BLaER1 (cell line): Measurements from ENCODE around the gene BMP8B.
"Not testable (repeated sequence)": the region's sequence is repeated elsewhere in the genome, so short reads cannot be mapped to it uniquely, and the experiment has no call there.

Source experiments
- H3K27ac ChIP-seq: shearing (Covaris generic); formaldehyde crosslinking; 2 replicates; pipeline ENCODE4 v1.8.1; 2022
- H3K27me3 ChIP-seq: shearing (Covaris generic); formaldehyde crosslinking; 2 replicates; pipeline ENCODE4 v1.8.1; 2022
- H3K36me3 ChIP-seq: shearing (Covaris generic); formaldehyde crosslinking; 2 replicates; pipeline ENCODE4 v1.8.1; 2022
- H3K4me1 ChIP-seq: shearing (Covaris generic); formaldehyde crosslinking; 2 replicates; pipeline ENCODE4 v1.8.1; 2022
- H3K4me2 ChIP-seq: shearing (Covaris generic); formaldehyde crosslinking; 2 replicates; pipeline ENCODE4 v1.8.1; 2022
- H3K4me3 ChIP-seq: shearing (Covaris generic); formaldehyde crosslinking; 2 replicates; pipeline ENCODE4 v1.8.1; 2022
- H3K9ac ChIP-seq: shearing (Covaris generic); formaldehyde crosslinking; 2 replicates; pipeline ENCODE4 v1.8.1; 2022
- H3K9me3 ChIP-seq: shearing (Covaris generic); formaldehyde crosslinking; 2 replicates; pipeline ENCODE4 v1.8.1; 2022
- H4K20me1 ChIP-seq: shearing (Covaris generic); formaldehyde crosslinking; 2 replicates; pipeline ENCODE4 v1.8.1; 2022
- Cebpa-rat ChIP-seq: shearing (Covaris generic); IDR thresholded peaks from 2 replicates; pipeline ENCODE4 v1.8.1; 2022

The BMP8B gene

DNA sequence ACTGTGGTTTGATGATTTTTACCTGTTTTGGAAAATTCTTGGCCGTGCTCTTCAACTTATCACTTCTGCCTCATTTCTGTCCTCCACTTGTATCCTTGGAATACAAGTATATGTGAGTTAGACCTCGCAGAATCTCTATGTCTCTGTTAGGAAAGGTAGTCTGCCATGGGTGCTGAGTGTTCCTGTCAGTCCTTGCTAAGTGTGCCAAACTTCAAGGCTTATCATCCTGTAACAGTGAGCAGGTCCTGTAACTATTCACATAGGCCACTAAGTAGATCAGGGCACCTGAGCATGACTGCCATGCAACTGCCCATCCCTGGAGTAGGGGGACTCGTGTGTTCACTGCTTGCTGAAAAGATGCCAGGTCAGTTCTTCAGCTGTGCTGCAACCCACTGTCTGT is 24.2 kb upstream of the BMP8B start:
- peaks cover 4% of the 10 kb centered on the region; the same call in 1 of the 2 replicates for H3K9me3 ChIP-seq
- no peaks in the 10 kb centered on the region for H4K20me1 ChIP-seq
- no peaks in the 10 kb centered on the region for H3K36me3 ChIP-seq
- peaks cover 16% of the 10 kb centered on the region for H3K4me1 ChIP-seq
- H3K4me2 ChIP-seq, result no peak overlapping the region
- H3K27ac ChIP-seq, result no peak overlapping the region
- H3K27me3 ChIP-seq, result no peaks in the 10 kb centered on the region
- H3K9ac ChIP-seq, result no peak overlapping the region
- TF ChIP-seq Cebpa-rat, result no peak
- no peak overlapping the region for H3K4me3 ChIP-seq

DNA sequence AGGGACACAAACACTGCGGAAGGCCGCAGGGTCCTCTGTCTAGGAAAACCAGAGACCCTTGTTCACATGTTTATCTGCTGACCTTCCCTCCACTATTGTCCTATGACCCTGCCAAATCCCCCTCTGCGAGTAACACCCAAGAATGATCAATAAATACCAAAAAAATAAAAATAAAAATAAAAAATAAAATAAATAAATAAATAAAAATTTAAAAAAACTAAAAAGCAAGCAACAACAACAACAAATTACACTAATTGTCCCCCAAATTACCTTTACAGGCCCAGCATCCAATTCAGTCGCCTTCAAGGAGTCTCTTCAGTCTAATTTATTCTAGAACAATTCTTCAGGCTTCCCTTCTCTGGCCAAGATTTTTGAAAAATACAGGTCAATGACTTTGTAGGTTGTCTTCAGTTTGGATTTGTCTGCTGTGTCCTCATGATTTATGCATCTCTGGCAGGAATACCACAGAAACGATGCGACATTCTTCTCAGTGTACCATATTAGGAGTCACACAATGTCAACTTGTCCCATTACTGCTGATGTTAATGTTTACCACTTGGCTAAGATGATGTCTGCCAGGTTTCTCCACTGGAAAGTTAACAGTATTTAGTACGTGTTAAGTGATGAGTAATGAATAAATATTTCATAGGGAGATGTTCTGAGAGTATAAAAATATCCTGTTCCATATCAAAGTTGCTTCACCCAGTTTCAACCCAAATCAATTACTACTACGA is 20.3 kb upstream of the BMP8B start:
- Histone ChIP-seq H3K4me2 (no peak overlapping the region), H3K27me3 (no peaks in the 10 kb centered on the region), H3K4me1 (peaks cover 10% of the 10 kb centered on the region), H3K9me3 (peaks cover 22% of the 10 kb centered on the region), H3K36me3 (no peaks in the 10 kb centered on the region), H4K20me1 (no peaks in the 10 kb centered on the region), H3K4me3 (no peak overlapping the region), H3K9ac (no peak overlapping the region), H3K27ac (no peak overlapping the region)
- TF ChIP-seq Cebpa-rat, result no peak

- H3K4me2 ChIP-seq, result no peak overlapping the region
Observed at GRCh38 chr1:39805385-39805784, 16.7 kb upstream of the BMP8B start.

DNA sequence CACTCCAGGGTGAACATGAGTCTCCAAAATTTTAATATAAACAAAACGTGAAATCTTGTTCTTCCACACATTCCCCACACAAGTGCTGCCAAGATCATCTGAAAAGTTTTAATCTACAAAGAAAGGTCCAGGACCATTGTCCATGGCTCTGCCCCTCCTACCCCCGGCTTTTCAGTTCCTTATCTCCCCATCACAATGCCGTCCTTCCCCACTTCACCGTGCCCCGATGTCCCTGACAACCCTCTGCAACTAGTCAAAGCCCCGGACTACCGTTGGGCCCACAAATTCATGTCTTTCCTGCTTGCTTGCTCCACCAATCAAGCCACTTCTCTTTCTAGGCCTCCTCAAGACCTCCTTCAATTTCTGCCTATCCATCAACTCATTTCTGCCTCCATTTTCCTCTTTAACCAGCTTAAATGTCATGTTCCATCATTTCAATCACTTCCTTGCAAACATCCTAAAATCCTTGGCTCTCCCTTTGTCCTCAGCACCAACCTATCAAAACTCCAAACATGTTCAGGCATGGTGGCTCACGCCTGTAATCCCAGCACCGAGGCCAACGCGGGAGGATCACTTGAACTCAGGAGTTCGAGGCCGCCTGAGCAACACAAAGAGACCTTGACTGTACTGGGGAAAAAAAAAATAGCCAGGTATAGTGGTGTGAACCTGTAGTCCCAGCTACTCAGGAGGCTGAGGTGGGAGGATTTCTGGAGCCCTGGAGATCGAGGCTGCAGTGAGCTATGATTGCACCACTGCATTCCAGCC is 14.0 kb upstream of the BMP8B start:
- Histone ChIP-seq H3K27me3 (no peaks in the 10 kb centered on the region), H3K4me3 (no peak overlapping the region), H3K4me2 (no peak overlapping the region), H3K4me1 (peaks cover 20% of the 10 kb centered on the region), H3K9me3 (peaks cover 16% of the 10 kb centered on the region), H4K20me1 (no peaks in the 10 kb centered on the region), H3K36me3 (no peaks in the 10 kb centered on the region), H3K9ac (no peak overlapping the region), H3K27ac (no peak overlapping the region)
- no peak for TF ChIP-seq Cebpa-rat

More at GRCh38 chr1:39805385-39805784, 16.7 kb upstream of the BMP8B start:
- Histone ChIP-seq H3K27ac (no peak overlapping the region), H3K4me1 (peaks cover 4% of the 10 kb centered on the region; the same call in 1 of the 2 replicates), H3K9ac (no peak overlapping the region), H3K36me3 (no peaks in the 10 kb centered on the region), H4K20me1 (no peaks in the 10 kb centered on the region), H3K9me3 (peaks cover 22% of the 10 kb centered on the region), H3K27me3 (no peaks in the 10 kb centered on the region), H3K4me3 (no peak overlapping the region)
- no peak for TF ChIP-seq Cebpa-rat

GRCh38 chr1:39800471-39800835 is 11.8 kb upstream of the BMP8B start:
- Histone ChIP-seq H4K20me1 (no peaks in the 10 kb centered on the region), H3K9ac (no peak overlapping the region), H3K4me1 (peaks cover 20% of the 10 kb centered on the region), H3K4me2 (0 out of 2 replicates have a peak overlapping the region, but pooled peaks have one; percentile 58), H3K36me3 (no peaks in the 10 kb centered on the region), H3K4me3 (no peak overlapping the region), H3K27ac (no peak overlapping the region), H3K9me3 (peaks cover 2% of the 10 kb centered on the region; the same call in 1 of the 2 replicates), H3K27me3 (no peaks in the 10 kb centered on the region)
- no peak for TF ChIP-seq Cebpa-rat

GRCh38 chr1:39799770-39800470 is 11.3 kb upstream of the BMP8B start:
- TF ChIP-seq Cebpa-rat, result no peak
- Histone ChIP-seq H3K27ac (no peak overlapping the region), H3K9me3 (no peaks in the 10 kb centered on the region), H3K9ac (no peak overlapping the region), H3K4me2 (peak overlapping the region; percentile 58), H3K36me3 (no peaks in the 10 kb centered on the region), H3K27me3 (no peaks in the 10 kb centered on the region), H4K20me1 (no peaks in the 10 kb centered on the region), H3K4me1 (peaks cover 20% of the 10 kb centered on the region), H3K4me3 (peak overlapping the region; percentile 51)

DNA sequence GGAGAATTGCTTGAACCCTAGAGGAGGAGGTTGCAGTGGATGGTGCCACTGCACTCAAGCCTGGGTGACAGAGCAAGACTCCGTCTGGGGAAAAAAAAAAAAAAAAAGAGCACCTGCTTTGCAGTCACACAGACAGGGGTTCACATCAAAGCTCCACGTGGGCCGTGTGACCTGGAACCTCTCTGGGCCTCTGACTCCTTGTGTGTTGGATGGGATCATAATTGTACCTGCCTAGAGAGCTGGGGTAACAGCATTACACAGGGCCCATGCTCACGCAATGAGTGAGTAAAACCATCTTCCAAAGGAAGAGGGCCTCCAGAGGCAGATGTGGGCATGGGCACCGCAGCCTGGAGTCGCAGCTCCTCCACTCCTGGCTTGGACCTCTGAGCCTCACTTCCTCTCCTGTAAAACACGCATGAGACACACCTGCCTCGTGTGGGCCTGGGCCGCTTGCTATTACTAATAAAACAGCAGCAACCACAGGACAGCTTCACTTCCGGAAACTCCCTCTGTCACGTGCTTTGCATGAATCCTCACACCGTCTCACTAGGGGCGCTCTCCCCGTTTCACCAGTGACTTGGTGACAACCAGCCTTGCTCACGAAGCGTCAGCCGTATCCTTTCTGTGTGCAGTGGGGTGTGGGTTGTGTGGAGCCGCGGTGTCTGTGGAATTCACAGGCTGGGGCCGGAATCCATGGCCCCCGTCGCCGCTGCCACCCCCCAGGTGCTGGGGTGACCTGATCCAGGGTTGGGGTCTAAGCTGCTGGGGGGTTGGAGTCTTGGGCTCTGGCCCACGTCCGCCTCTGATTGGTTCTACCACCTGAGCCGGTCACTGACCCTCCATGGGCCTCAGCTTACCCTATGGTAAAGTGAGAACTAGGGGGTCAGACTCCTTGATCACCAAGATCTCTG is 10.4 kb upstream of the BMP8B start:
- peak overlapping the region; percentile 58 for H3K4me2 ChIP-seq
- H3K4me3 ChIP-seq, result peak overlapping the region; percentile 51
- H4K20me1 ChIP-seq, H3K36me3 ChIP-seq, H3K9ac ChIP-seq, H3K27me3 ChIP-seq, H3K9me3 ChIP-seq: not testable (repeated sequence)
- peak overlapping the region; percentile 71 for H3K27ac ChIP-seq
- H3K4me1 ChIP-seq, result peaks cover 23% of the 10 kb centered on the region

GRCh38 chr1:39795651-39796050 is 7.0 kb upstream of the BMP8B start:
- no peak overlapping the region for H3K9ac ChIP-seq
- no peaks in the 10 kb centered on the region for H3K36me3 ChIP-seq
- no peak for TF ChIP-seq Cebpa-rat
- no peak overlapping the region for H3K4me3 ChIP-seq
- H3K27me3 ChIP-seq, result no peaks in the 10 kb centered on the region
- no peak overlapping the region for H3K4me2 ChIP-seq
- H3K4me1 ChIP-seq, result peaks cover 33% of the 10 kb centered on the region
- H3K9me3 ChIP-seq, result no peaks in the 10 kb centered on the region
- H4K20me1 ChIP-seq, result no peaks in the 10 kb centered on the region
- no peak overlapping the region for H3K27ac ChIP-seq

- Histone ChIP-seq H3K4me3 (no peak overlapping the region), H4K20me1 (no peaks in the 10 kb centered on the region), H3K36me3 (no peaks in the 10 kb centered on the region), H3K27me3 (peaks cover 15% of the 10 kb centered on the region), H3K9me3 (no peaks in the 10 kb centered on the region), H3K4me1 (peaks cover 40% of the 10 kb centered on the region), H3K4me2 (no peak overlapping the region), H3K9ac (no peak overlapping the region), H3K27ac (no peak overlapping the region)
- no peak for TF ChIP-seq Cebpa-rat
Observed at GRCh38 chr1:39791838-39792237, 3.2 kb upstream of the BMP8B start.
